Ascending aorta (tissue), 2 donors: ENCODE data around the gene OR52E6. TPM values are rescaled to one million over a fixed set of nuclear protein-coding genes. Genes with fewer than 3 reads are reported as not detected.

Source experiments
- DNase-seq, 2 donors: peaks; one replicate each; pipeline ENCODE4 v3.0.0-alpha.2; 2019; ENCODE audit warnings: low spot score in 2 of 2
- H3K27ac ChIP-seq, 2 donors: fragments of 200-600 bp; sonication (generic); one replicate each; pipeline ENCODE4 v1.5.1; 2016 to 2017; ENCODE audit warnings: mild to moderate bottlenecking in 1 of 2
- H3K27me3 ChIP-seq: fragments of 200-600 bp; sonication (generic); one replicate; pipeline ENCODE4 v1.5.1; 2017
- H3K36me3 ChIP-seq, 2 donors: fragments of 200-600 bp; sonication (generic); one replicate each; pipeline ENCODE4 v1.5.1; 2016
- H3K4me1 ChIP-seq, 2 donors: fragments of 200-600 bp; sonication (generic); one replicate each; pipeline ENCODE4 v1.5.1; 2016 to 2017; ENCODE audit warnings: mild to moderate bottlenecking in 1 of 2
- H3K4me3 ChIP-seq, 2 donors: fragments of 200-600 bp; sonication (generic); one replicate each; pipeline ENCODE4 v1.5.1; 2016 to 2017; ENCODE audit warnings: mild to moderate bottlenecking in 1 of 2
- H3K9me3 ChIP-seq, 2 donors: fragments of 200-600 bp; sonication (generic); one replicate each; pipeline ENCODE4 v1.5.1; 2016
- CTCF ChIP-seq, 3 experiments: fragments of 200-600 bp in 2 of 3; fragments of 450-650 bp in 1 of 3; sonication (generic) in 2 of 3; IDR thresholded peaks; one replicate each; pipeline ENCODE4 v1.5.1; 2016 to 2019; ENCODE audit warnings: antibody characterized with exemption in 3 of 3, mild to moderate bottlenecking in 1 of 3, moderate library complexity in 1 of 3
- intact Hi-C: fragments of 100-400 bp; cut with DNase I; formaldehyde crosslinking; loops from one replicate; pipeline ENCODE4 v1.15.1; 2023
- total RNA-seq: library from RNA; depleted of rRNA; stranded (reverse); fragments of >200 nt; gene quantifications from one replicate; pipeline ENCODE4 v1.1.0, GENCODE V29; 2016

Gene OR52E6
- total RNA-seq, 1 donor from 2014 or later = not detected

- DNase-seq = no peak
- Histone ChIP-seq H3K4me1 (no peaks in the 10 kb centered on the region), H3K9me3 (no peaks in the 10 kb centered on the region), H3K27me3 (no peaks in the 10 kb centered on the region), H3K36me3 (no peaks in the 10 kb centered on the region), H3K4me3 (no peak overlapping the region), H3K27ac (no peak overlapping the region)
- no peak for TF ChIP-seq CTCF (IDR thresholded peaks at IDR 0.05)
- intact Hi-C loops = no loop called here
Observed at GRCh38 chr11:5837695-5838094, 4.0 kb downstream of the OR52E6 start.

- no peak overlapping the region for H3K4me3 ChIP-seq
- intact Hi-C loops = no loop called here
- no peaks in the 10 kb centered on the region for H3K27me3 ChIP-seq
- H3K4me1 ChIP-seq = no peaks in the 10 kb centered on the region
- no peaks in the 10 kb centered on the region for H3K9me3 ChIP-seq
- H3K36me3 ChIP-seq = no peaks in the 10 kb centered on the region
- no peak for TF ChIP-seq CTCF (IDR thresholded peaks at IDR 0.05)
- no peak overlapping the region for H3K27ac ChIP-seq
- no peak for DNase-seq
Observed at GRCh38 chr11:5833446-5833845, 8.3 kb downstream of the OR52E6 start.

- no peak overlapping the region for H3K4me3 ChIP-seq
- no peak for DNase-seq
- no peaks in the 10 kb centered on the region for H3K9me3 ChIP-seq
- no peaks in the 10 kb centered on the region for H3K36me3 ChIP-seq
- intact Hi-C loops = no loop called here
- H3K27ac ChIP-seq = no peak overlapping the region
- no peak for TF ChIP-seq CTCF (IDR thresholded peaks at IDR 0.05)
- no peaks in the 10 kb centered on the region for H3K4me1 ChIP-seq
- no peaks in the 10 kb centered on the region for H3K27me3 ChIP-seq
Observed at GRCh38 chr11:5831196-5831829, 10.4 kb downstream of the OR52E6 start.

- DNase-seq = no peak
- H3K27me3 ChIP-seq = no peaks in the 10 kb centered on the region
- H3K27ac ChIP-seq = no peak overlapping the region
Observed at GRCh38 chr11:5818245-5818886, 23.3 kb downstream of the OR52E6 start.

GRCh38 chr11:5815534-5815933 is 26.2 kb downstream of the OR52E6 start:
- H3K4me1 ChIP-seq = no peaks in the 10 kb centered on the region
- intact Hi-C loops = no loop called here
- H3K27ac ChIP-seq = no peak overlapping the region
- no peaks in the 10 kb centered on the region for H3K36me3 ChIP-seq
- TF ChIP-seq CTCF (IDR thresholded peaks at IDR 0.05) = no peak
- DNase-seq = no peak
- no peak overlapping the region for H3K4me3 ChIP-seq
- no peaks in the 10 kb centered on the region for H3K27me3 ChIP-seq
- no peaks in the 10 kb centered on the region for H3K9me3 ChIP-seq

More at GRCh38 chr11:5818245-5818886, 23.3 kb downstream of the OR52E6 start:
- intact Hi-C loops = no loop called here
- Histone ChIP-seq H3K4me3 (no peak overlapping the region), H3K9me3 (no peaks in the 10 kb centered on the region), H3K36me3 (no peaks in the 10 kb centered on the region), H3K4me1 (no peaks in the 10 kb centered on the region)
- no peak for TF ChIP-seq CTCF (IDR thresholded peaks at IDR 0.05)
